ENCODE measurements around the gene REELD1.

Gene REELD1

GRCh38 chr4:146260521-146260920 is 46.2 kb downstream of the REELD1 start:
- no peak for TF ChIP-seq CTCF (IDR thresholded peaks at IDR 0.05; ENCODE audit: low read length, missing control alignments)
- DNase-seq (ENCODE audit: low read depth) = no peak
- H3K4me3 ChIP-seq (replicated peaks; ENCODE audit: low read depth, low read length) = no peak overlapping the region

GRCh38 chr4:146261041-146261440 is 46.7 kb downstream of the REELD1 start:
- no peak overlapping the region for H3K4me3 ChIP-seq (replicated peaks; ENCODE audit: low read depth, low read length)
- DNase-seq (ENCODE audit: low read depth) = no peak
- TF ChIP-seq CTCF (IDR thresholded peaks at IDR 0.05; ENCODE audit: low read length, missing control alignments) = no peak

- no peak for DNase-seq (ENCODE audit: low read depth)
- H3K4me3 ChIP-seq (replicated peaks; ENCODE audit: low read depth, low read length) = no peak overlapping the region
- no peak for TF ChIP-seq CTCF (IDR thresholded peaks at IDR 0.05; ENCODE audit: low read length, missing control alignments)
Observed at GRCh38 chr4:146263793-146264192, 49.5 kb downstream of the REELD1 start.

GRCh38 chr4:146265950-146266490 is 51.7 kb downstream of the REELD1 start:
- DNase-seq (ENCODE audit: low read depth) = no peak
- no peak overlapping the region for H3K4me3 ChIP-seq (replicated peaks; ENCODE audit: low read depth, low read length)
- TF ChIP-seq CTCF (IDR thresholded peaks at IDR 0.05; ENCODE audit: low read length, missing control alignments) = no peak

- H3K4me3 ChIP-seq (replicated peaks; ENCODE audit: low read depth, low read length) = no peak overlapping the region
- DNase-seq (ENCODE audit: low read depth) = no peak
- no peak for TF ChIP-seq CTCF (IDR thresholded peaks at IDR 0.05; ENCODE audit: low read length, missing control alignments)
Observed at GRCh38 chr4:146267826-146268225, 53.5 kb downstream of the REELD1 start.

- no peak for TF ChIP-seq CTCF (IDR thresholded peaks at IDR 0.05; ENCODE audit: low read length, missing control alignments)
- H3K4me3 ChIP-seq (replicated peaks; ENCODE audit: low read depth, low read length) = no peak overlapping the region
- DNase-seq (ENCODE audit: low read depth) = no peak
Observed at GRCh38 chr4:146269228-146269653, 54.9 kb downstream of the REELD1 start.

GRCh38 chr4:146271466-146271865 is 57.1 kb downstream of the REELD1 start:
- no peak for TF ChIP-seq CTCF (IDR thresholded peaks at IDR 0.05; ENCODE audit: low read length, missing control alignments)
- no peak overlapping the region for H3K4me3 ChIP-seq (replicated peaks; ENCODE audit: low read depth, low read length)
- no peak for DNase-seq (ENCODE audit: low read depth)

All from fibroblast of pulmonary artery (primary cell).